ENCODE results near the gene SNX5.

DNA sequence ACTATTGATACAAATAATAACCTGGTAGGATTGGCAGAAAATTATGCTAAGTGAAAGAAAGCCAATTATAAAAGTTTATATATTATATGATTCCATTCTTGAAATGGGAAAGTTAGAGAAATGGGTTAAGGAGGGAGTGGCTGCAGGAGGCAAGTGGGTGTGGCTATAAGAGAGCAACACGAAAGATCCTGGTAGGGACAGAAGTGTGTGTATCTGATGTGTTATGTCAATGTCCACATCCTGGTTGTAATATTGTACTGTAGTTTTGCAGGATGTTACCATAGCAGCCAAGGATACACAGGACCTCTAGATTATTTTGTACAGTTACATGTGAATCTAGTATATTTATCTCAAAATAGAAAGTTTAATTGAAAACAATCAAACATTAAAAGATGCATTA lies 46.8 kb downstream of the SNX5 start:
- TF ChIP-seq EZH2phosphoT487 (IDR thresholded peaks at IDR 0.05; ENCODE audit: borderline replicate concordance, low read depth, low read length) (no peak), CTCF (conservative IDR thresholded peaks at IDR 0.05; ENCODE audit: low read length) (no peak)

All from OCI-LY7 (cell line).